ENCODE data around the gene SARNP.
"Not testable (repeated sequence)": the region's sequence is repeated elsewhere in the genome, so short reads cannot be mapped to it uniquely, and the experiment has no call there.

SARNP gene

DNA sequence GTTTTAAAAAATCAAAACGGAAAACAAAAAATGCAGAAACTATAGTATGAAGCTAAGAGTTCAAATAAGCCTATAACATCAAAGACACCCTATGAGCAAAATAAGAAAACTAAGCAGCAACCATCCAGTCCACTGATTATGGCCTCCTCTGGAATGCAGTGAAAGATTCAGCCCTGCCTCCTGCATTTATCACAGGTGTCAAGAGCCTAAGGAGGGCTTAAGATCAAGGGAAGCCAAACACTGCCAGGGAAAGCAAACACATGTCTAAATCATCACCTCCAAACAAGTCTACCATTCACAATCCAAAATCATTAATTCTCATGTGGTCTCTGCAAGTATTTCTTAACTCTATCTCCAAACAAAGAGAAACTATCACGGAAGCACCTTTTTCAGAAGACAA is 28.4 kb downstream of the SARNP start:
- no peak for DNase-seq

DNA sequence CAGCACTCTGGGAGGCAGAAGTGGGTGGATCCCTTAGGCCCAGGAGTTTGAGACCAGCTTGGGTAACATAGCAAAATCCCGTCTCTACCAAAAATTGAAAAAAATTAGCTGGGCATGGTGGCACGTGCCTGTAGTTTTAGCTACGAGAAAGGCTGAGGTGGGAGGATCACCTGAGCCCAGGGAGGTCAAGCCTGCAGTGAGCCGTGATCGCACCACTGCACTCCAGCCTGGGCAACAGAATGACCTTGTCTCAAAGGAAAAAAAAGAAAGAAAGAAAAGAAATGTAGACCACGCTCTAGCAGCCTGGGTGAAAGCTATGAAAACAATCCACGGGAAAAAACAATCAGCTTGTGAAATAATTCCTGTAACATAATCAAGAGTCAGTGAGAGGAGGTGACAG is 29.0 kb downstream of the SARNP start:
- DNase-seq = no peak

DNA sequence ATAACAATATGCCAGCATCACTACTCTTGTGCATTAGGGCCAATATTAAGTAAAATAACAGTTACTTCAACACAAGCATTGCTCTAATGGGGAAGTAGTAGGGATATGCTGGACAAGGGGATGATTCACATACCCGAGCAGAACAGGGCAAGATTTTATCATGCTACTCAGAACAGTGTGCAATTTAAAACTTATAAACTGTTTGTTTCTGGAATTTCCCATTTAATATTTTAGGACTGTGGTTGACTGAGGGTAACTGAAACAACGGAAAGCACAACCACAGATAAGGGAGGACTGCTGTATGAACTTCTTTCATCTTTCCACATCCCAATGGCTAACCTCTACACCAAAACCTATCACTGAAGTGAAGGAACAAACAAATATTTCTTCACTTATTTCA is 36.8 kb downstream of the SARNP start:
- DNase-seq = peak; percentile 62

DNA sequence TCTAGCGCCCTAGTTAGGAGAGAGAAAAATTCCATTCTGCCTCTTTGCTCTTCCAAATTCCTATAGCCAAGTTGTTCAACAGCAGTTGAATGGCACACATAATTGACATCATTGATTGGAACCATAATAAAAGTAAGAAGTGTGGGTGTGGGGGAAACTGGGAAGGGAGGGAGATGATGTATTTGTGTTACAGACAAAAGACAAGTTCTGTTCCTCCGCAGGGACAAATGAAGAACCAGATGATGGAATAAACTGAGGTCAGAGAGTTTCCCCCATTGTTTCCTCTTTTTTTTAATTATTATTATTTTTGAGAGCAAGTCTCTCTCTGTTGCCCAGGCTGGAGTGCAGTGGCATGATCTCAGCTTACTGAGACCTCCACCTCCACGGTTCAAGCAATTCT is 39.7 kb downstream of the SARNP start:
- peak; percentile 38 for DNase-seq

DNA sequence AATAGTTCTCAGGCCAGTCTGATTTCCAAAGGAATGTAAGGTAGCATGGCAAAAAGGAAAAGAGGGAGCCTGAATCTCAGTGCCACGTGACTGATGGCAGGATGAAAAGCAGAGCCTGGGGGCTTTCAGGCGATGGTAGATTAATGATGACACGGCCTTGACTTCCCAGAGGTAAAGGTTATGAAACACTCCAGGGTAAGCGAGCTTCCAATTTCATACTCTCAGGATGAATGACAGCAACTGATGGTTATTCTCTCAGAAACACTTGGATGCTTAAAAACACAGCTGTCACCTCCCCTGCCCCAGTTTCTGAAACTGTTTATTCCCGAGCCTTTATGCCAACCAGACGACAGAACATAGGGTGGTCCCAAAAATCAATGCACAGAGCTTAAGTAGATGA is 45.8 kb downstream of the SARNP start:
- no peak for DNase-seq

DNA sequence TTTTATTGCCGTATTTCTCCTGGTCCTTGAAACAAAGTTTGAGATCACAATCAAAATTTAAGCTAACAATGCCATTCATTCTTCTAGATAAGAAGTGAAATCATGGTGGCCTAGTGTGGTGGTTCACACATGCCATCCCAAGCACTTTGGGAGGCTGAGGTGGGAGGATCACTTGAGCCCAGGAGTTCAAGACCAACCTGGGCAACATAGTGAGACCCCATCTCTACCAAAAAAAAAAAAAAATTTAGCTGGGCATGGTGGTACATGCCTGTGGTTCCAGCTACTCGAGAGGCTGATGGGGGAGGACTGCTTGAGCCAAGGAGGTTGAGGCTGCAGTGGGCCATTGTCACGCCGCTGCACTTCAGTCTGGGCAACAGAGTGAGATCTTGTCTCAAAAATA is 50.4 kb downstream of the SARNP start:
- DNase-seq = no peak

DNA sequence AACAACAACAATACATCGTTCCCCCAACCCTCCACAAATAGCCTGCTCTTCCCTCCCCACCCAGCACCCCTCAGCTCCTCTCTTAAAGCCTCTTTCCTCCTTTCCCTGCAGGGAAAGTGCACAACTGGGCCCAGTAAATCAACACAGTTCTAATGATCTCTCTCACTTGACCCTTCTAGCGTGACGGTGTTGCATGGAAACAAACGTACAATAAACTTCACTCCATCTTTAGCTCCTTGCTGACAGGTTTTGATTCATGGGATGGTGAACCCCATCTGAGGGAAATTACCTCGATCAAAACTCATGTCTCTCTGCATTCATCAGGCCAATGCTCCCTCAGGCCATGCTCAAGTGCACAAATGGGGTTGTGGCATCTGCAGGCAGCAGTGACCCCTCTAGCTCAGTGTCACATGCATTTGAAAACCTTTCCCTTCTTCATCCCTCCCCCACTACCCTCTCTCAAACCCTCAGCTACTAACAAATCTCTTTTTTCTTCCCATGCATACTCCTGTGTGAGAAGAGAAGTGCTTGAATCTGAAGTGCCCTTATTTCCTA is 51.7 kb downstream of the SARNP start:
- no peak for DNase-seq

DNA sequence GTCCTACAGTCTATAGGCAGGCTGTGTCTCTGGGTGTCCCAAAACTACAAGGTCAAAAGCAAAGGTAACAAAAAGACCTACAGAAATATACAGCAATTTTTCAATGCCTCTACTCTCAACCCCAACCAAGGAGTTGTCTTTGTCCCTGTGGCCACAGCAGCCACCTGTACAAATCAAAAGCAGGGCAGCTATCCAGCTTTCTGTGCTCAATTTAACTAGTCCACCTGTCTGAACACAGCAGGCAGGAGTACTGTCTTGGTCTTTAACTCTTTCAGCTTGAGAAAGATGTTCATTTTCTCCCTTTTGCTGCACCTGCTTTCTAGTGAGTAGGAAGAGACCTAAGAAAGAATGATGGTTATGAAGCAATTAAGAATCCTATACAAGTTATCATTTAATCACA is 54.9 kb downstream of the SARNP start:
- no peak for DNase-seq

DNA sequence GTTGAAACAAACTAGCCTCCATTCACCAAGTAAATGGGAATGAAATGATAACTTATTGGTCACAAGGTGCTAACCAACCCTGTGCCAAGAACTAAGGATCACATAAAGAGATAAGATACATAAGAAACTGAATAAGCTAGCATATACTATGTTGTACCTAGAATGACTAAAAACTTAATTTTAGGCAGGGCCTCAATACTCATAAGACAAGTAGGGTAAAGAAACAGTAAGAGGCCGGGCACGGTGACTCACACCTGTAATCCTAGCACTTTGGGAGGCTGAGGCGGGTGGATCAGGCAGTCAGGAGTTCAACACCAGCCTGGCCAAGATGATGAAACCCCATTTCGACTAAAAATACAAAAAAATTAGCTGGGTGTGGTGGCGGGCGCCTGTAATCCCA is 56.9 kb downstream of the SARNP start:
- no peak for DNase-seq

DNA sequence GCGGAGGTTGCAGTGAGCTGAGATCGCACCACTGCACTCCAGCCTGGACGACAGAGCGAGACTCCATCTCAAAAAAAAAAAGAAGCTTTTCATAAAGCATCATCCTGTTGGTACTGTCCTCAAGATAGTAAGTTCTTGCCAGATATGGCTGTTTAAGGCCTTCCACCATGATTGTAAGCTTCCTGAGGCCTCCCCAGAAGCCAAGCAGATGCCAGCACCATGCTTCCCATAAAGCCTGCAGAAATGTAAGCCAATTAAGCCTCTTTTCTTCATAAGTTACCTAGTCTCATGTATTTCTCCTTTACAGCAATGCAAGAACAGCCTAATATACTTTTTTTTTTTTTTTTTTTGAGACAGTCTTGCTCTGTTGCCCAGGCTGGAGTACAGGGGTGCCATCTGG is 58.9 kb downstream of the SARNP start:
- not testable (repeated sequence) for DNase-seq

DNA sequence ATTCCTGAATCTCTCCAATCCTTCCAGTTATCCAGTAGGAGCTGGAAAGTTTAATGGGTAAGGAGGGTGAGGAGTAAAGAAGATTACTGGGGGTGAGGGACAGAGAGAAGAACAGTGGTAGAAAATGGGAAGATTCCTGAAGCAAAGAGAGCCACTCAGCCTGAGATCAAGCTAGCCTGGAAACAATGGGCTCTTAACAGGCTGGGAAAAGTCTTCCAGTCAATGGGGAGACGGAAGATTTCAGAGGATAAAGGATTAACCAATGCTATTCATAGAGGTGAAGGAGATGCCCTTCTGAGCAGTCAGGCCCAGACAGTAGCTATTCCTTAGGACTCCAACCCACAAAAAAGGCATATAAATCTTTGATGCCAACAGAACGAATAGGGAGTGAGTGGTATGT is 59.8 kb downstream of the SARNP start:
- no peak for DNase-seq

DNA sequence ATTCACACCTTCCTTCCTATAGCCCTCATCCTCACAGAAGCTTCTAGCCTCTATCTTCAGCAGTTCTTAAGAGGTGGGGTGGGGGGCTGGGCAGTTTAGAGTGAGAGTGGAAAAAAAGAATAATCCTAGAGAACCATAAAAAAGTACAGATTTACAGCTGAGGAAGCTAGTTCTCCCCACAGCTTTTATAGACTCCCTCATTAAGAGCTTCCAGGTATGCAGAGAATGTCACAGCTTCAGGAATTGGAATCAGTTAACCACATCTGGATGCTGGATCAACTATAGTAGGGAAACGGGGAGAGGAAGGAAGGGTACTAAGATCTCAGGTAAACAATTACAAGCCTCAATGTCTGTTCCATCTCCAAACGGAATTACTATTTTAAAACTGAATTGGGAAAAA is 62.3 kb downstream of the SARNP start:
- DNase-seq = no peak

DNA sequence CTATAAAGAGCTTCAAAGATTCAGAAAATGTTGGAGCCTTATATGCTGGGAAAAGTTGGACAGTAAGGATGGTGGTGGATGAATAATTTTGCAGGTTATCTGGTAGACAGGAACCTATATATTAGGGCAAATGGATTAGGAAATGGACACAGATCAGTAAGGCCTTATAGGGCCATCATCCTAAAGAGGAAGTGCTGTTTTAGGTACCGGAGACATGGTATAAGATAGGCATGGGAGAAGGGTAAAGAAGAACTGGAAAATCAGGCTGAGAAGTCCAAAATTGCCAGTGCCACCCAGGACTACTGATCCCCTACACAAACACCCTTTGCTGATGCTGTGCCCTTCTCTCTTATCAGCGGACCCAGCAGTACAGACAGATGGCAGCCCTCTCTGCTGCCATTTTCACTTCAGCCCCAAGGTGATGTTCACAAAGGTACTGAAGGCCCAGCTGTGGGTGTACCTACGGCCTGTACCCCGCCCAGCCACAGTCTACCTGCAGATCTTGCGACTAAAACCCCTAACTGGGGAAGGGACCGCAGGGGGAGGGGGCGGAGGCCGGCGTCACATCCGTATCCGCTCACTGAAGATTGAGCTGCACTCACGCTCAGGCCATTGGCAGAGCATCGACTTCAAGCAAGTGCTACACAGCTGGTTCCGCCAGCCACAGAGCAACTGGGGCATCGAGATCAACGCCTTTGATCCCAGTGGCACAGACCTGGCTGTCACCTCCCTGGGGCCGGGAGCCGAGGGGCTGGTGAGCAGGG is 69.1 kb downstream of the SARNP start:
- DNase-seq = no peak

DNA sequence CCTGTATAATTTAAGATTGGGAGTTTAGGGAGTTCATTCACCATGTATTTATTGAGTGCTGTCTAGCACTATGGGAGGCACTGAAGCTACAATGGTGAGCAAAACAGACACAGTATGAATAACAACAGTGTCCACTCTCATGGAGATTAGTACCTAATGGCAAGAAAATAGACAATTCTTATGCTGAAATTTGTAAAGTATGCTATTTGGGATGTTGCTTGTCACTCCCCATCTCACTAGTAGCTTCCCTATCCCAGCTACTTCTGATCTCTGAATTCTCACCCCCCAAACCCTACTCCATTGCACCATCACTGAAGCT is 70.7 kb downstream of the SARNP start:
- DNase-seq = no peak

DNA sequence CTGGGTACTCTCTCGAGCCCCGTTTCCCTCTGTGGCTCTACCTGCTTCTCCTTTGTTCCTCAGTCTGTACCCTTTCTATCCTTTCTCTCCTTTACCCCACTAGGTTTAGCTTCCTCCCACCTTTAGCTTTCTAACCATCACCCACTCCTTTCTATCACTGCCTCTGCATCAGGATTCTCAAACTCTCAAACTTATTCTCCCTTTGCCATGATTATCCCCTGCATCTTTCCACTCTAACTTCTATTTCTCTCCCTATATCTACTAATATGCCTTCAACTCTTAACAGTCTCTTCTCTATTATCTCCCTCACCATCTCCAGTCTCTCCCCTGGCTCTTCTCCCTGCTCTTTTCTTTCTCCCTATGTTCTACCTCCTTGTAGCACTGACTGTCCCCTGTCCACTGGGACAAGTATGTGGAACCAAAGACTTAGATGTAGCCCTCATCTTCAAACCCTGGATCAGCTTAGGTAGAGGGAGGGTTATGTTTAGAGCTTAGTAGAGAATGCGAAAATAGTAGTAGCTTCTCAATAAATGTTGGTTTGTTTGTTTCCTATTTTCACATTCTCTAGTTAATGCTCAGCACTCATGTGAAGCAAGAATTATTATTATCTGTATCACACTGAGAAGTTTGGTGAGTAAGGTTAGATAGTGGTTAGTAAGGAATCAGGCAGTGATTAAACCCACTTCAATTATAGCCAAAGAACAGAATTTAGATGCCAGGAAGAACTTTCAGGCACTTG is 71.2 kb downstream of the SARNP start:
- no peak for DNase-seq

DNA sequence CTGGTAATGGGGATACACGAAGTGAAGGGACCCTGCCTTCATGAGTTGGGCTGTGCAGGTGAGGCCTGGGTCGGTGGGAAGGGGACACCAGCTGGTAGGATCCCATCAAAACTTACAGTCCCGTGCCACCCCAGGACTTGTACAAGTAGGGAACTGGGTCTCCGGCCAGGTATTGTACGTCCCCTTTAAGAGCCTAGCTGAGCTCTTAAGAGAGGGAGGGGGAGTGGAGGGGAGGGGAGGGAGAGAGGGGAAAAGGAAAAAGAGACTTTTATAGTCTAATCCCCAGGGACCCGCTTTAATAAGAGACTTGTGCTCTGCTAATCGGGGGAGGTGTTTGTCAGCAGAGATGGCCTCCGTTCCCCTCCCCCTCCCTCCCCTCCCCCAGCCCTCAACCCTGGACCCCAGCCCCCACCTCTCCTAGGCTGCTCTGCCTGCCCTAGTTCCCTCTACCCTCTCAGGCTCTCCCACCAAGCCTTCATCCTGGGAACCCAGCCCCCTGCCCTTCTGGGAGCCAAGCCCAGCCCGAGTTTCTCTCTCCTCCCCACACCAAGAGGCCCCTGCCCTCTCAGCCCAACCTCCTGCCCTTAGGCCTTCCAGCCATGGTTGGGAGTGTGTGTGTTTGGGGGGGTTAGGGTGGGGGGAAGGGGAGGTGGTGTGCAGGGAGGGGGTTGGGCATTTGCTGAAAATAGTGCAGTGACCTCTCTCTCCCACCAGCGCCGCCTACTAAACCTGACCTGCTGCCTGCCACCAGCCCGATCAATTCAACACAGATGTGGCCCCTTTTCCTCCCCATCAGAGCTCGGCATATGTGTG is 72.0 kb downstream of the SARNP start:
- DNase-seq = no peak

DNA sequence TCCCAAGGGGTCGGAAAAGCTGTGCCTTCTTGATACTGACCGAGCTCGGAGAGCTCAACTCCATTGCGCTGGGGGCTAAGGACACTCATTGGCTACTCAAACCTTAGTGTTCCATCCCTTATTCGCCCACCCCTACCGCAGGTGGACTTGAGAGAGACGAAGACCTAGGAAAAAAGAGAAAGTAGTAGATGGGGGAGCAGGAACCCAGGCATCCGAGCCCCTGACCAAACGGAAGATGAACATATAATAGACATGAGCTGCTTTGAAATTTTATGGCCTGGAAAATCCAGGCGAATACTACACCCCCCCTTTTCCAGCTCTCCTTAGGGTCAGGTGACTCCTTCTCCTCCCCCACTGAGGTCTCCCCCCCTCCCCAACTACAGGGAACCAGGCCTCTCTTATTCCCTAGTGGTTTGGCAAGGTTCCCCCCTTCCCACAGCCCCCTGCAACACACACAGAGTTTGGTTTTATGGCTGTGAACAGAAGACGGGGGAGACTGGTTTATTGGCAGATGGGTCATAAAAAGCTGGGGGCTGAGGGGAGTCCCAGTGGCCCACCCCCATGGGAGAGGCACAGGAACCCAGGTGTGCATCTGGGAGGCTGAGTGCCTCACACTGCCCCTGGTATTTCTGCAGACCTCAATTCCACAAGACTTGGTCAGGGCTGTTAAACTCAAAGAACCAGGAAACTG is 73.0 kb downstream of the SARNP start:
- no peak for DNase-seq

DNA sequence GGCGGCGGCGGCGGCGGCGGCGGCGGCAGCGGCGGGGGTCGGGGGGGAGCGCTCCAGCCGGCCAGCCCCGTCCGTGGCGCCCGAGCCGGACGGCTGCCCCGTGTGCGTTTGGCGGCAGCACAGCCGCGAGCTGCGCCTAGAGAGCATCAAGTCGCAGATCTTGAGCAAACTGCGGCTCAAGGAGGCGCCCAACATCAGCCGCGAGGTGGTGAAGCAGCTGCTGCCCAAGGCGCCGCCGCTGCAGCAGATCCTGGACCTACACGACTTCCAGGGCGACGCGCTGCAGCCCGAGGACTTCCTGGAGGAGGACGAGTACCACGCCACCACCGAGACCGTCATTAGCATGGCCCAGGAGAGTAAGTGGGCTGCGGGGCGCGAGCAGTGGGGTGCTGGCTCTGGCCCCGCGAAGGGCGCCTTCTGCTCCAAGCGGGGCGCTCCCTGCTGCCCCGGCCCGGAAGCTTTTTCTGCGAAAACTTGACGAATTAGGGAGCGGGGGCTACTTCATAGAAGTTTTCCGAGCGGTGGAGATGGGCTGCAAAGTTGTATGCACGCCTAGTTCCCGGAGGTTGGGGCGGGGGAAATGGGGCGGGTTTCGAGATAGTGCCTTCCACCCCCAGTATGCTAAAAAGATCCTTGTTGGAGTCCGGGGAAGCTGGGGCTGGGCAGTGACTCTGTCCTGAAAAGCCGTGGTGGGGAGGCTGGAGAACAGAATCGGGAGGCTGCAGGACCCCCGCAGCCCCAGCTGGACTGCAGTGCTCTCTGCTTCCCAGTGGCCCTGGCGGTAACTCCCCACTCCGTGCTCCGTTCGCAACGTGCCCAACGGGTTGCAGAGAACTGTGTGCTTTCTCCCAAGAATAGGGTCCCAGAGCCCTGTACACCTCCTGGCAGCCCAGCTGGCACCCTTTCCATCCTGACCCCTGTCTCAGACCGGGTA is 73.9 kb downstream of the SARNP start:
- DNase-seq = peak; percentile 64

DNA sequence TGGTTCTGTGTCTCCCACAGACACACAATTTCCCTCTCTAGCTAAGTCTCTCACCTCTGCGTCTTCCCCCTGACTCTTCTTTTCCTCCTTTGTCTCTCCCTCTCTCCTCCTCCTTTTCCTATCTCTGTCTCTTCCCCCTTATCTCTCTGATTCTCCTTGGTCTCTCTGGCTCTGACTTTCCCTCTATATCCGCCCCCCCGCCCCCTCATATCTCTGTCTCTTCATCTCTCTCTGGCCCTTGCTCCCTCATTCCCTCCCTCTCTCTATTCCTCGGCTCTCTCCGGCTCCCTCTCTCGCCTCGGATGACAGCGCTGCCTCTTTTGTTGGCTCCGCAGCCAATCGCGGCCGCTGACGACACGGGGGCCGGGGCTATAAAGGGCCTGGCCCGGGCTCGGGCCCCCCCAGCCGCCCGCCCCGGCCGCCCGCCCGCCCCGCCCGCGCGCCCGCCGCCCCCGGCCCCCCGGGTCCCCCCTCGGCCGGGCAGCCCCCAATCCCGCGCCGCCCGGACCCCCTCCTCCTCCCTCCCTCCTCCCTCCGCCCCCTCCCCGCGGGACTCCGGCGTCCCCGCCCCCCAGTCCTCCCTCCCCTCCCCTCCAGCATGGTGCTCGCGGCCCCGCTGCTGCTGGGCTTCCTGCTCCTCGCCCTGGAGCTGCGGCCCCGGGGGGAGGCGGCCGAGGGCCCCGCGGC is 74.7 kb downstream of the SARNP start, which contains the start of gene GDF11:
GDF11 (plus strand) TSS at position 404 of the 687 bp plus-strand sequence; CDS start at position 599, 195 bp downstream.
- DNase-seq = peak; percentile 51

DNA sequence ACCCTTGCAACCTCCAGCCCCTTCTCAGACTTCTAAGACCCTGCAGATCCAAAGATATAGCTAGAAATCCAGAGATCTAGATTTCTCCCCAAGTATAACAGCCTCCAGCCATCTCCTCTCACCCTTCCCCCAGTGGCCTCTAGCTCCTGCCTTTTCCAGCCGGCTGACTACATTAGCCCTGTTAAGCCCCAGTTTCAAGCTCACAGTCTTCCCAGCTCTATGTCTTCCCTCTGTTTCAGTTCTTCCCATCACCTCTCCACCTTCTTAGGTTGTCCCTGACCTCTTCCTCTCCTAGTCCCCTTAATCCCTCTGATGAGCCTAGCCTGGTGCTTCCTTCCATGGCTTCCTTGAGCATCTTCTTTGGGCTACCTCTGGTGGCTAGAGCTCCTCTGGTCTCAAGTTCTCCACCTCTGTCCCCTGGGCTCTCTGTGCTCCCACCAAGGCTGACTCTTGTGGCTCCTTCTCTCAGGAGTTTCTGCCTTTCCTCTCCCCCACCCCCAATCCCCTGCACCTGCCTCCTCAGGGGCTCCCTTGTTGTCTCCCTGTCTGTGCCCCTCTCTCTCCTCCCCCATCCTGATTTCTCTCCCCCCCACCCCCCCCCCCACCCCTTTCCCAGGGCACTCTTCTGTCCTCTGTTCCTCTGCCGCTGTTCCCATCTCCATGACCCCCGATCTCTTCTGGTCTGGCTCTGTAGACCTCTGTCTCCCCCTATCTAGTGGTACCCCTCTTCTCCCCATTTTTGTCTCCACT is 75.4 kb downstream of the SARNP start:
- DNase-seq = no peak
